Measurements from ENCODE around the gene ESYT1.
"Not testable (repeated sequence)": the region's sequence is repeated elsewhere in the genome, so short reads cannot be mapped to it uniquely, and the experiment has no call there.

ESYT1 gene

GRCh38 chr12:56156464-56157200, 28.6 kb downstream of the ESYT1 start:
- DNase-seq (ENCODE audit: low read depth): not testable (repeated sequence)

- DNase-seq (ENCODE audit: low read depth): peak; percentile 20
These were observed 29.3 kb downstream of the ESYT1 start for GRCh38 chr12:56157201-56158028.

- DNase-seq (ENCODE audit: low read depth): peak; percentile 70
These were observed 30.2 kb downstream of the ESYT1 start, which contains the start of gene MYL6 for GRCh38 chr12:56158029-56158925. Gene MYL6 (plus strand): TSS chr12:56158359. CDS start chr12:56158402, 43 bp downstream.

- no peak for DNase-seq (ENCODE audit: low read depth)
These were observed 30.9 kb downstream of the ESYT1 start for GRCh38 chr12:56158926-56159461.

- DNase-seq (ENCODE audit: low read depth): no peak
These were observed 31.6 kb downstream of the ESYT1 start for GRCh38 chr12:56159482-56160192.

- no peak for DNase-seq (ENCODE audit: low read depth)
These were observed 32.2 kb downstream of the ESYT1 start for GRCh38 chr12:56160193-56160763.

GRCh38 chr12:56160894-56161689, 33.0 kb downstream of the ESYT1 start:
- no peak for DNase-seq (ENCODE audit: low read depth)

- DNase-seq (ENCODE audit: low read depth): no peak
These were observed 33.8 kb downstream of the ESYT1 start for GRCh38 chr12:56161690-56162351.

- DNase-seq (ENCODE audit: low read depth): no peak
These were observed 34.6 kb downstream of the ESYT1 start for GRCh38 chr12:56162468-56163290.

- no peak for DNase-seq (ENCODE audit: low read depth)
These were observed 35.7 kb downstream of the ESYT1 start for GRCh38 chr12:56163533-56164344.

- DNase-seq (ENCODE audit: low read depth): no peak
These were observed 36.3 kb downstream of the ESYT1 start for GRCh38 chr12:56164345-56164729.

GRCh38 chr12:56165369-56165768, 37.3 kb downstream of the ESYT1 start:
- no peak for DNase-seq (ENCODE audit: low read depth)

- DNase-seq (ENCODE audit: low read depth): no peak
These were observed 41.2 kb downstream of the ESYT1 start for GRCh38 chr12:56169229-56169759.

- no peak for DNase-seq (ENCODE audit: low read depth)
These were observed 44.8 kb downstream of the ESYT1 start for GRCh38 chr12:56172839-56173238.

GRCh38 chr12:56178347-56178746, 50.3 kb downstream of the ESYT1 start:
- DNase-seq (ENCODE audit: low read depth): no peak

- no peak for DNase-seq (ENCODE audit: low read depth)
These were observed 58.9 kb downstream of the ESYT1 start for GRCh38 chr12:56186957-56187356.

- no peak for DNase-seq (ENCODE audit: low read depth)
These were observed 60.2 kb downstream of the ESYT1 start for GRCh38 chr12:56188131-56188777.

All from stimulated activated CD8-positive, alpha-beta memory T cell treated with anti-CD3 and anti-CD28 coated beads, Interleukin-15, amount 100 ng/mL, for 24 hours (primary cell).